A549 (cell line): Measurements from ENCODE around the gene DCP1A. TPM values are rescaled to one million over a fixed set of nuclear protein-coding genes. Genes with fewer than 3 reads are reported as not detected.

Source experiments
- ATAC-seq, 2 experiments: fragments of 200-7000 bp in 1 of 2; fragments of >200 bp in 1 of 2; cut with Nextera tagmentation in 1 of 2; cut with Tn5 transposase in 1 of 2; 3 replicates each; pipeline versions ENCODE4 v1.8.0 to v1.9.1; 2018 to 2020; ENCODE audit warnings: mild to moderate bottlenecking in 1 of 2, moderate library complexity in 1 of 2
- CTCF ChIA-PET: fragments of 300-600 bp; sonication (Branson Sonifier 250); formaldehyde crosslinking; extraction: SDS; loops from one replicate; lab custom pipeline; 2021; ENCODE audit warnings: antibody characterized with exemption, inconsistent platforms; lab: Yijun Ruan, JAX
- POLR2A ChIA-PET: fragments of 350-600 bp; formaldehyde crosslinking; extraction: SDS; loops from one replicate; lab custom pipeline; 2021; ENCODE audit warnings: antibody characterized with exemption, inconsistent platforms; lab: Yijun Ruan, JAX
- DNase-seq, 2 experiments: peaks; one replicate each; pipeline versions ENCODE4 v3.0.0 to v3.0.0-alpha.2; 2011 to 2016; ENCODE audit warnings: low read depth in 1 of 2, low spot score in 1 of 2
- FAIRE-seq: peaks from 2 replicates; lab custom pipeline; 2011; peaks lifted over from hg19 to GRCh38; lab: Jason Lieb, UNC
- H3K27ac ChIP-seq, 2 experiments: fragments of >200 bp; sonication (Bioruptor Twin); formaldehyde crosslinking; 3 replicates each; pipeline ENCODE4 v1.5.1; 2016 to 2017
- H3K4me1 ChIP-seq: fragments of >200 bp; sonication (Bioruptor Twin); formaldehyde crosslinking; 3 replicates; pipeline ENCODE4 v1.6.1; 2016
- H3K4me2 ChIP-seq: fragments of >200 bp; sonication (Bioruptor Twin); formaldehyde crosslinking; 3 replicates; pipeline ENCODE4 v1.6.1; 2016
- H3K4me3 ChIP-seq: fragments of >200 bp; sonication (Bioruptor Twin); formaldehyde crosslinking; 3 replicates; pipeline ENCODE4 v1.5.1; 2016
- H3K9me3 ChIP-seq: fragments of >200 bp; sonication (Bioruptor Twin); formaldehyde crosslinking; 3 replicates; pipeline ENCODE4 v1.6.1; 2016
- ATOH8 ChIP-seq: fragments of 250-450 bp; sonication (Bioruptor Pico); IDR thresholded peaks from 2 replicates; pipeline ENCODE4 v1.5.0; 2020; ENCODE audit warnings: low read depth, mild to moderate bottlenecking, moderate library complexity
- CHD4 ChIP-seq: fragments of 200-600 bp; sonication (generic); IDR thresholded peaks from 2 replicates; pipeline ENCODE4 v1.6.1; 2016; ENCODE audit warnings: antibody characterized with exemption, mild to moderate bottlenecking, borderline replicate concordance
- CTCF ChIP-seq: fragments of >200 bp; sonication (Bioruptor Twin); formaldehyde crosslinking; IDR thresholded peaks from 3 replicates; pipeline ENCODE4 v1.5.1; 2016
- EHMT2 ChIP-seq: fragments of 200-600 bp; sonication (generic); IDR thresholded peaks from 2 replicates; pipeline ENCODE4 v1.6.1; 2016; ENCODE audit warnings: antibody characterized with exemption, low read depth, mild to moderate bottlenecking, moderate library complexity
- EP300 ChIP-seq, 2 experiments: fragments of >200 bp; sonication (Bioruptor Twin); formaldehyde crosslinking; IDR thresholded peaks; 2 replicates in 1 of 2; 3 replicates in 1 of 2; pipeline ENCODE4 v1.6.1; 2016 to 2017
- FOSB ChIP-seq: fragments of 250-450 bp; sonication (Bioruptor Pico); IDR thresholded peaks from 2 replicates; pipeline ENCODE4 v1.5.0; 2020; ENCODE audit warnings: mild to moderate bottlenecking, moderate library complexity
- GATA3 ChIP-seq: IDR thresholded peaks from 2 replicates; pipeline ENCODE4 v1.6.1; 2012; ENCODE audit warnings: borderline replicate concordance
- HDAC2 ChIP-seq: fragments of 200-600 bp; sonication (generic); IDR thresholded peaks from 2 replicates; pipeline ENCODE4 v1.6.1; 2016
- HOXA7 ChIP-seq: fragments of 250-450 bp; sonication (Bioruptor Pico); IDR thresholded peaks from 2 replicates; pipeline ENCODE4 v1.5.0; 2020; ENCODE audit warnings: mild to moderate bottlenecking, moderate library complexity
- HOXB5 ChIP-seq: fragments of 250-450 bp; sonication (Bioruptor Pico); IDR thresholded peaks from 2 replicates; pipeline ENCODE4 v1.5.0; 2020; ENCODE audit warnings: mild to moderate bottlenecking, moderate library complexity
- KDM1A ChIP-seq: fragments of 200-600 bp; sonication (generic); IDR thresholded peaks from 2 replicates; pipeline ENCODE4 v1.6.1; 2016; ENCODE audit warnings: low read depth, mild to moderate bottlenecking
- KDM5A ChIP-seq: fragments of 200-600 bp; sonication (generic); IDR thresholded peaks from 2 replicates; pipeline ENCODE4 v1.6.1; 2016; ENCODE audit warnings: antibody characterized with exemption, mild to moderate bottlenecking
- MAZ ChIP-seq: fragments of 150-350 bp; IDR thresholded peaks from 2 replicates; pipeline ENCODE4 v1.6.1; 2014; ENCODE audit warnings: antibody characterized with exemption, low read depth, low read length, borderline replicate concordance
- NFE2L2 ChIP-seq: fragments of 150-350 bp; conservative IDR thresholded peaks from 2 replicates; pipeline ENCODE4 v1.6.1; 2014; ENCODE audit warnings: low read length
- NPAS2 ChIP-seq: fragments of 250-450 bp; sonication (Bioruptor Pico); IDR thresholded peaks from 2 replicates; pipeline ENCODE4 v1.8.0; 2022; ENCODE audit warnings: mild to moderate bottlenecking, moderate library complexity, borderline replicate concordance
- RAD21 ChIP-seq, 2 experiments: fragments of >200 bp in 1 of 2; sonication (Bioruptor Twin) in 1 of 2; formaldehyde crosslinking in 1 of 2; IDR thresholded peaks in 1 of 2; conservative IDR thresholded peaks in 1 of 2; 2 replicates in 1 of 2; 3 replicates in 1 of 2; pipeline ENCODE4 v1.6.1; 2012 to 2018; ENCODE audit warnings: inconsistent platforms in 1 of 2
- RARB ChIP-seq: fragments of 250-450 bp; sonication (Bioruptor Pico); IDR thresholded peaks from 2 replicates; pipeline ENCODE4 v1.8.0; 2021; ENCODE audit warnings: mild to moderate bottlenecking, moderate library complexity
- RNF2 ChIP-seq: fragments of 200-600 bp; sonication (generic); IDR thresholded peaks from 2 replicates; pipeline ENCODE4 v1.6.1; 2016; ENCODE audit warnings: low read depth, mild to moderate bottlenecking, antibody characterized with exemption, moderate library complexity, borderline replicate concordance
- SMC3 ChIP-seq: fragments of >200 bp; sonication (Bioruptor Twin); formaldehyde crosslinking; IDR thresholded peaks from 3 replicates; pipeline ENCODE4 v1.6.1; 2018; ENCODE audit warnings: inconsistent platforms
- TP53 ChIP-seq: fragments of 250-450 bp; sonication (Bioruptor Pico); IDR thresholded peaks from 2 replicates; pipeline ENCODE4 v1.5.0; 2021; ENCODE audit warnings: mild to moderate bottlenecking, moderate library complexity
- ZFP36 ChIP-seq: fragments of 450-650 bp; IDR thresholded peaks from 2 replicates; pipeline ENCODE4 v1.6.1; 2014; ENCODE audit warnings: borderline replicate concordance; ENCODE audit not compliant: partially characterized antibody
- ZSCAN20 ChIP-seq: fragments of 250-450 bp; sonication (Bioruptor Pico); IDR thresholded peaks from 2 replicates; pipeline ENCODE4 v1.8.0; 2022; ENCODE audit warnings: mild to moderate bottlenecking, moderate library complexity
- WGBS: methylation state at CpG from one replicate; pipeline ENCODE4 v1.1.6; 2017; ENCODE audit errors: missing lambda C conversion rate; 5-methylcytosine and 5-hydroxymethylcytosine counted together
- polyA plus RNA-seq, 4 experiments: library from polyadenylated mRNA; depleted of rRNA in 3 of 4; stranded (reverse); fragments of >200 nt; fragmentation: RNase III in 1 of 4; extraction: RNeasy Plus Mini Kit Qiagen cat#74134 plus additional on column Dnase treatment in 1 of 4; gene quantifications; 2 replicates in 3 of 4; 3 replicates in 1 of 4; pipeline ENCODE4 v1.2.3, GENCODE V29; 2011 to 2017
- TF ChIP-seq, protein P1 (sequence below): fragments of 150-350 bp; IDR thresholded peaks from 2 replicates; pipeline ENCODE4 v1.6.1; 2014; ENCODE audit warnings: low read depth, mild to moderate bottlenecking, low read length
- TF ChIP-seq, protein P2 (sequence below): fragments of 250-450 bp; sonication (Bioruptor Pico); IDR thresholded peaks from 2 replicates; pipeline ENCODE4 v1.5.0; 2021; ENCODE audit warnings: mild to moderate bottlenecking, moderate library complexity, borderline replicate concordance

Gene DCP1A
- polyA plus RNA-seq, 2 of the 4 experiments (the other 2 are of a cell fraction), result 7.3 to 27.4 TPM

GRCh38 chr3:53247619-53248018, 99.7 kb downstream of the DCP1A start:
- peaks cover 91% of the 10 kb centered on the region for H3K4me1 ChIP-seq
- no peak for FAIRE-seq

GRCh38 chr3:53244271-53244670, 103.1 kb downstream of the DCP1A start:
- no peak for DNase-seq
- no peaks in the 10 kb centered on the region for H3K9me3 ChIP-seq
- POLR2A ChIA-PET, result interaction anchor here (0.6 kb wide), 1 partner anchor 11 kb away, joined by 3 read pairs; the partner anchor contains the start of gene TKT
- WGBS, result 0% methylated on average over 3 of the region's 8 CpGs
- peak in 1 of 2 experiments; percentile 3; a peak in 2 of 6 replicates for ATAC-seq
- H3K4me3 ChIP-seq, result peak overlapping the region; percentile 100
- H3K4me2 ChIP-seq, result peak overlapping the region; percentile 74
- H3K4me1 ChIP-seq, result peaks cover 100% of the 10 kb centered on the region
- H3K27ac ChIP-seq, result peak overlapping the region; percentile 100
- CTCF ChIA-PET, result interaction anchor here (0.8 to 4.5 kb wide), 5 partner anchors 10 to 49 kb away, joined by 3 to 12 read pairs (median 5); no protein-coding TSS in a partner anchor
- TF ChIP-seq KDM1A, result no peak
- TF ChIP-seq RAD21 (conservative IDR thresholded peaks at IDR 0.05 in 1 of 2, IDR thresholded peaks at IDR 0.05 in 1 of 2), result no peak
- TF ChIP-seq GATA3, result 0 out of 2 replicates have a peak, but pooled peaks have one; percentile 11
- TF ChIP-seq CHD4, result no peak
- TF ChIP-seq EHMT2, result no peak
- no peak for TF ChIP-seq SMC3
- TF ChIP-seq, protein P1, sequence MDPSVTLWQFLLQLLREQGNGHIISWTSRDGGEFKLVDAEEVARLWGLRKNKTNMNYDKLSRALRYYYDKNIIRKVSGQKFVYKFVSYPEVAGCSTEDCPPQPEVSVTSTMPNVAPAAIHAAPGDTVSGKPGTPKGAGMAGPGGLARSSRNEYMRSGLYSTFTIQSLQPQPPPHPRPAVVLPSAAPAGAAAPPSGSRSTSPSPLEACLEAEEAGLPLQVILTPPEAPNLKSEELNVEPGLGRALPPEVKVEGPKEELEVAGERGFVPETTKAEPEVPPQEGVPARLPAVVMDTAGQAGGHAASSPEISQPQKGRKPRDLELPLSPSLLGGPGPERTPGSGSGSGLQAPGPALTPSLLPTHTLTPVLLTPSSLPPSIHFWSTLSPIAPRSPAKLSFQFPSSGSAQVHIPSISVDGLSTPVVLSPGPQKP, result no peak
- FAIRE-seq, result no peak

More at GRCh38 chr3:53247619-53248018, 99.7 kb downstream of the DCP1A start:
- Histone ChIP-seq H3K27ac (peak overlapping the region; percentile 100), H3K4me3 (peak overlapping the region; percentile 100), H3K9me3 (no peaks in the 10 kb centered on the region), H3K4me2 (peak overlapping the region; percentile 74)
- POLR2A ChIA-PET, result interaction anchor here (0.6 kb wide), 1 partner anchor 19 kb away, joined by 3 read pairs; no protein-coding TSS in a partner anchor
- ATAC-seq (no peak), DNase-seq (no peak)
- TF ChIP-seq ZFP36, result peak; percentile 96
- no peak for TF ChIP-seq TP53
- TF ChIP-seq ATOH8 (CRISPR knock-in tag), result no peak
- 4% methylated on average over 2 of the region's 2 CpGs for WGBS
- CTCF ChIA-PET, result interaction anchor here (0.9 to 1.7 kb wide), 5 partner anchors 9 to 40 kb away, joined by 3 to 6 read pairs (median 3); no protein-coding TSS in a partner anchor

DNA sequence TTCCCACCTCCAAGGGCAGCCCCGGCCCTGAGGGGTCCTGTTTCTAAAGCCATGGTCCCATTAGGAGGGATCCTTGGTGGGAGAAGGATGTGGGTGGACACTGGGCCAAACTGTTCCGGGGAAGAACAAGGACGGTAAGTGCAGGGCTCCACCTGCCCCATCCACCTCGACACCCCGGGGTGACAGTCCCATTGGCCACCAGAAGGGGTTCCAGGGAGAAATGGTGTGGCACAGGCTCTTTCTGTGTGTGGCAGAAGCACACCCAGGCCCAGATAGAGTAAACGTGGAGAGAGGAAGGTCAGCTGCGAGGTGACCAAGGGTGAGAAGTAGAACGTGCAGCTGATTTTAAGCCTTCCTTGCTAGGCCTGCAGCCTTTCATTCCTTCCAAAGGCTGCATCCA, 103.6 kb downstream of the DCP1A start:
- peak in 1 of 2 experiments; percentile 6; a peak in 3 of 6 replicates for ATAC-seq
- ChIA-PET POLR2A (interaction anchor here (0.6 to 1.8 kb wide), 2 partner anchors 12 to 104 kb away, joined by 3 to 4 read pairs; partner anchors contain the start of genes DCP1A and TKT), CTCF (interaction anchor here (0.8 to 4.5 kb wide), 4 partner anchors 9 to 23 kb away, joined by 3 to 12 read pairs (median 6); no protein-coding TSS in a partner anchor)
- 13% methylated on average over 7 of the region's 8 CpGs for WGBS
- no peak for DNase-seq
- Histone ChIP-seq H3K4me2 (peak overlapping the region; percentile 74), H3K9me3 (no peaks in the 10 kb centered on the region), H3K4me3 (peak overlapping the region; percentile 100), H3K4me1 (peaks cover 100% of the 10 kb centered on the region), H3K27ac (peak overlapping the region; percentile 100)
- FAIRE-seq, result no peak
- TF ChIP-seq MAZ (no peak), KDM5A (no peak), NFE2L2 (no peak), EHMT2 (no peak), NPAS2 (no peak), EP300 (IDR thresholded peaks at IDR 0.05) (no peak), RARB (CRISPR knock-in tag) (no peak), FOSB (no peak), CTCF (no peak), ATOH8 (CRISPR knock-in tag) (no peak), HOXB5 (CRISPR knock-in tag) (no peak), HDAC2 (no peak), RNF2 (no peak), HOXA7 (CRISPR knock-in tag) (no peak), ZSCAN20 (CRISPR knock-in tag) (no peak)
- TF ChIP-seq, protein P1, result no peak
- TF ChIP-seq, protein P2, sequence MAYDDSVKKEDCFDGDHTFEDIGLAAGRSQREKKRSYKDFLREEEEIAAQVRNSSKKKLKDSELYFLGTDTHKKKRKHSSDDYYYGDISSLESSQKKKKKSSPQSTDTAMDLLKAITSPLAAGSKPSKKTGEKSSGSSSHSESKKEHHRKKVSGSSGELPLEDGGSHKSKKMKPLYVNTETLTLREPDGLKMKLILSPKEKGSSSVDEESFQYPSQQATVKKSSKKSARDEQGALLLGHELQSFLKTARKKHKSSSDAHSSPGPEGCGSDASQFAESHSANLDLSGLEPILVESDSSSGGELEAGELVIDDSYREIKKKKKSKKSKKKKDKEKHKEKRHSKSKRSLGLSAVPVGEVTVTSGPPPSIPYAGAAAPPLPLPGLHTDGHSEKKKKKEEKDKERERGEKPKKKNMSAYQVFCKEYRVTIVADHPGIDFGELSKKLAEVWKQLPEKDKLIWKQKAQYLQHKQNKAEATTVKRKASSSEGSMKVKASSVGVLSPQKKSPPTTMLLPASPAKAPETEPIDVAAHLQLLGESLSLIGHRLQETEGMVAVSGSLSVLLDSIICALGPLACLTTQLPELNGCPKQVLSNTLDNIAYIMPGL (CRISPR knock-in tag), result no peak
